GM10248 (cell line): Measurements from ENCODE around the gene TBX2.
"Not testable (repeated sequence)": the region's sequence is repeated elsewhere in the genome, so short reads cannot be mapped to it uniquely, and the experiment has no call there.

ENCODE experiments used
- CTCF ChIA-PET: fragments of 300-600 bp; sonication (Branson Sonifier 250); formaldehyde crosslinking; extraction: SDS; loops from one replicate; lab custom pipeline; 2021; ENCODE audit warnings: antibody characterized with exemption; lab: Yijun Ruan, JAX
- POLR2A ChIA-PET: fragments of 350-650 bp; sonication (Branson Sonifier 250); formaldehyde crosslinking; extraction: SDS; loops from one replicate; lab custom pipeline; 2020; ENCODE audit warnings: antibody characterized with exemption; lab: Yijun Ruan, JAX
- DNase-seq: peaks from one replicate; pipeline ENCODE4 v3.0.0; 2012; ENCODE audit errors: extremely low spot score
- TF ChIP-seq, protein P1 (sequence below): IDR thresholded peaks from 2 replicates; pipeline ENCODE4 v1.5.1; 2012; ENCODE audit warnings: mild to moderate bottlenecking, low read depth; ENCODE audit errors: extremely low read depth, missing control alignments, control extremely low read depth

Gene TBX2

DNA sequence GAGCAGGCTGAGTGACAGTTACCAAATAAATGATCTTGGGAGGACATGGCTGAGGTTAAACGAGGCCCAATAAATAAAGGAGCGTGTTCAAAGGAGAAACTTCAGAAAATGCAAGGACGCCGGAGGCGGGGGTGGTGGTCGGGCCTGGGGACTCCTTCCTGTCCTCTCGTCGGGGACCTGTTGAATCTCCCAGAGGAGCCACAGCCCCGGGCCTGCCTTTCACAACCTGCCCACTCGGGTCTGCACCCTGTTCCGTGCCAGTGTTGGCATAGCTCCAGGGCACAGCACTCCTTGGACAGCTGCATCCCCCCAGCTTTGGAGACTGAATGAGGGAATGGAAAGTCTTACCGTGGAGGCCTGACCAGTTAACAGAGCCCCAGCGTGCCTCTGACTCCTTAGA, 44.4 kb downstream of the TBX2 start:
- ChIA-PET CTCF (interaction anchor here (1.1 kb wide), 1 partner anchor 24 kb away, joined by 3 read pairs; no protein-coding TSS in a partner anchor), POLR2A (no interaction called here)
- no peak for DNase-seq
- TF ChIP-seq, protein P1, sequence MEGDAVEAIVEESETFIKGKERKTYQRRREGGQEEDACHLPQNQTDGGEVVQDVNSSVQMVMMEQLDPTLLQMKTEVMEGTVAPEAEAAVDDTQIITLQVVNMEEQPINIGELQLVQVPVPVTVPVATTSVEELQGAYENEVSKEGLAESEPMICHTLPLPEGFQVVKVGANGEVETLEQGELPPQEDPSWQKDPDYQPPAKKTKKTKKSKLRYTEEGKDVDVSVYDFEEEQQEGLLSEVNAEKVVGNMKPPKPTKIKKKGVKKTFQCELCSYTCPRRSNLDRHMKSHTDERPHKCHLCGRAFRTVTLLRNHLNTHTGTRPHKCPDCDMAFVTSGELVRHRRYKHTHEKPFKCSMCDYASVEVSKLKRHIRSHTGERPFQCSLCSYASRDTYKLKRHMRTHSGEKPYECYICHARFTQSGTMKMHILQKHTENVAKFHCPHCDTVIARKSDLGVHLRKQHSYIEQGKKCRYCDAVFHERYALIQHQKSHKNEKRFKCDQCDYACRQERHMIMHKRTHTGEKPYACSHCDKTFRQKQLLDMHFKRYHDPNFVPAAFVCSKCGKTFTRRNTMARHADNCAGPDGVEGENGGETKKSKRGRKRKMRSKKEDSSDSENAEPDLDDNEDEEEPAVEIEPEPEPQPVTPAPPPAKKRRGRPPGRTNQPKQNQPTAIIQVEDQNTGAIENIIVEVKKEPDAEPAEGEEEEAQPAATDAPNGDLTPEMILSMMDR, result no peak

DNA sequence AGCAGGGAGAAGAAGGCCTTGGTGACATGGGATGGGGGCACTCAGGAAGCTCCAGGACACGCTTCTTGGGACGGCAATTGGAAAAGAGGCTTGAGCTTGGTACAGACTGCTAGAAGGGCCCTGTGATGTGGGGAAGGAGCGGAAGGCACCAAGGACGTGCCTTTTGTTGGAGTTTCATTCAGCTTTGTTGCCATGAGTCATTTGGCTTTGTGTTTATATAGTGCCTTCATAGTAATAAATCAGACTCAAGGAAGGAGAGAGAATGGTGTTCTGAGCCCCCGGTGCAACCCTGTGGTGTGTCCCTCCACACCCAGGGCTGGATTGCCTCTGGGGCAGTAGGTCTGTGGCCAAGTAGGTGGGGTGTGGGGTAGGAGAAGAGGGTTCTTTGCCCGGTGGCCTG, 45.2 kb downstream of the TBX2 start:
- CTCF ChIA-PET, result no interaction called here
- POLR2A ChIA-PET, result no interaction called here
- DNase-seq, result no peak
- TF ChIP-seq, protein P1, result no peak

DNA sequence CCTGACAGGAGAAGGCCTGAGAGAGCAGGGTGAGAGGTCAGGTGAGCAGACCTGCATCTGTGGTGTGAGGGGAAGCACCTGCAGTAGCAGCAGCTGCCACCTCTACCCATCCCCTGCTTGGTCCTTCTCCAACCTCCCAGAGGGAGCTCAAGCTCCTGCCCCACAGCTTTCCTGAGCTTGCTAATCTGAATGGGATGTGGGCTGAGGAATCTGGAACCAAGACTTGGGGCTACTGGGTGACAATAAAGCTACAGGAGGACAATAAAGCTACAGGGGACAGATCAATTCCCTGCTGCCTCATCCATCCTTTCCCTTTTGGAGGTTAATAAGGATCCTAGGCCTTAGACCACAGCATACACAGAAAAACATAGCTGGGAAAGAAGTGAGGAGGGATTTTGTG, 47.7 kb downstream of the TBX2 start:
- ChIA-PET POLR2A (no interaction called here), CTCF (interaction anchor here (1.2 to 1.4 kb wide), 2 partner anchors 21 to 22 kb away, joined by 3 read pairs; no protein-coding TSS in a partner anchor)
- DNase-seq, result no peak
- TF ChIP-seq, protein P1, result no peak

DNA sequence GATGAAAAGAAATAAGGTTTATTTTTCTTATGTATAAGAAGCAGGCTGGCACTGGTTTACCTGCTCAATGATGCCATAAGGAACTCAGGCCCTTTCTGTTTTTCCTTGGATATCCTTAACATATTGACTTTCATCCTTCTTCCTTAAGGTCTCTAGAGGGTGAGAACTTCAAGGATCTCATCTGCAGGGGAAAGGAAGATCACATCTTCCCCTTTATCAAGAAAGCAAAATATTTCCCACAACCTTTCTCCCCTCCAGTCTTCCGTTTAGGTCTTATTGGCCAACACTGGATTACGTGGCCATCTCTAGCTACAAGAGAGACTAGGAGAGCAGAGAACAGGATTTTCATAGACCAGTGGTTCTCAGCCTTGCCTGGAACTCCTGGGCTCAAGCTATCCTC, 48.4 kb downstream of the TBX2 start:
- POLR2A ChIA-PET, result no interaction called here
- CTCF ChIA-PET, result interaction anchor here (1.2 to 1.4 kb wide), 3 partner anchors 20 to 39 kb away, joined by 3 read pairs; no protein-coding TSS in a partner anchor
- no peak for DNase-seq
- TF ChIP-seq, protein P1, result no peak

DNA sequence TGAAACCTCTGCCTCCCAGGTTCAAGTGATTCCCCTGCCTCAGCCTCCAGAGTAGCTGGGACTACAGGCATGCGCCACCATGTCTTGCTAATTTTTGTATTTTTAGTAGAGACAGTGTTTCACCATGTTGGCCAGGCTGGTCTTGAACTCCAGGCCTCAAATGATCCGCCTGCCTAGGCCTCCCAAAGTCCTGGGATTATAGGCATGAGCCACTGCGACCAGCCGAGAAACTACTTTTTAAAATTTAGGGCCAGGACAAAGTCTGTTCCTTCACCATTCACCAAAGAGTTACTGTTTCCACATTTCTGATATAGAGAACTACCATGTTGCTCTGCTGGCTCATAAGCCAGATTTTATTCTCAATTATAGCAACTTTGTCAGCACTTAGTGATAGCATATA, 49.5 kb downstream of the TBX2 start:
- CTCF ChIA-PET, result interaction anchor here (1.0 kb wide), 1 partner anchor 19 kb away, joined by 3 read pairs; no protein-coding TSS in a partner anchor
- DNase-seq, POLR2A ChIA-PET: not testable (repeated sequence)

DNA sequence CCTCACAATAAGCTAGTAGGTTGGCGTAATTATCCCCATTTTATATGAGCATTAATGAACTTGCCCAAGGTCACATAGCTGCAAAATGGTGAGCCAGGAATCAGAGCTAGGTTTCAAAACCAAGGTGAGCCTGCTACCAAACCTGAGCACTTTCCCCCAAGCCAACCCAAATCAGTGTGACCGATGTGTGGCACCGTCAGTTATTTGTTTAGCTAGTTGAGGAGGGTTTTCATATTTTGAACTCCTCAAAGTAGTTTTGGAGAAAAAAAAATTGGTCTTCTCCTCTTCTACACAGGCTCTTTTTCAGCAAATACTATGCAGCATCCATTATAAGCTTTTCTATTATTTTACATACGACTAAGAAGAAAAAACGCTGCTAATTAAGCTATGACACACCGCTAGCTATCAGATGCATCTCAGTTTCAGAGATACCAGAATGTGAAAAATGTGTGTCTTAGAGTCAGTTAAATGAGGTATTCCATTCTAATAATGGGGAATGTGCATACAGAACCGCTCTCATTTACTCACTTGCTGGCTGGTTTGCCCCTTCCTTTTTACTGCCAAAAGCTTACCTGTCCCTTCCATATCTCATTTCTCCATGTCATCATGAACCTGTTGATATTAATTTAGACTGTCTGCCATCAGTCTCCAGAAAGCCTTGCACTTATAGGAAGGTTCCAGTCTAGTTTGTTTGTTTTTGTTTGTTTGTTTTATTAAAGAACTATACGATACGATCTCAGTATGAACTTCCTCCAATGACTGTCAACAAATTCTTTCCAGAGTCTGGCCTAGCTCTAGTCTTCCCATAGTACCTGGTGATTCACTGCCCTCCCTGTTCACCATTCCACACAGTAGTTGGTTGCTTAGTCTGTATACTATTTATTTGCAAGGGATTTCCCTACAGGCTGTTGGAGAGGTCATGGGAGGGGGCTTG, 50.3 kb downstream of the TBX2 start:
- DNase-seq, result no peak
- POLR2A ChIA-PET, result no interaction called here
- CTCF ChIA-PET, result interaction anchor here (1.0 kb wide), 1 partner anchor 18 kb away, joined by 3 read pairs; no protein-coding TSS in a partner anchor
- TF ChIP-seq, protein P1, result no peak

DNA sequence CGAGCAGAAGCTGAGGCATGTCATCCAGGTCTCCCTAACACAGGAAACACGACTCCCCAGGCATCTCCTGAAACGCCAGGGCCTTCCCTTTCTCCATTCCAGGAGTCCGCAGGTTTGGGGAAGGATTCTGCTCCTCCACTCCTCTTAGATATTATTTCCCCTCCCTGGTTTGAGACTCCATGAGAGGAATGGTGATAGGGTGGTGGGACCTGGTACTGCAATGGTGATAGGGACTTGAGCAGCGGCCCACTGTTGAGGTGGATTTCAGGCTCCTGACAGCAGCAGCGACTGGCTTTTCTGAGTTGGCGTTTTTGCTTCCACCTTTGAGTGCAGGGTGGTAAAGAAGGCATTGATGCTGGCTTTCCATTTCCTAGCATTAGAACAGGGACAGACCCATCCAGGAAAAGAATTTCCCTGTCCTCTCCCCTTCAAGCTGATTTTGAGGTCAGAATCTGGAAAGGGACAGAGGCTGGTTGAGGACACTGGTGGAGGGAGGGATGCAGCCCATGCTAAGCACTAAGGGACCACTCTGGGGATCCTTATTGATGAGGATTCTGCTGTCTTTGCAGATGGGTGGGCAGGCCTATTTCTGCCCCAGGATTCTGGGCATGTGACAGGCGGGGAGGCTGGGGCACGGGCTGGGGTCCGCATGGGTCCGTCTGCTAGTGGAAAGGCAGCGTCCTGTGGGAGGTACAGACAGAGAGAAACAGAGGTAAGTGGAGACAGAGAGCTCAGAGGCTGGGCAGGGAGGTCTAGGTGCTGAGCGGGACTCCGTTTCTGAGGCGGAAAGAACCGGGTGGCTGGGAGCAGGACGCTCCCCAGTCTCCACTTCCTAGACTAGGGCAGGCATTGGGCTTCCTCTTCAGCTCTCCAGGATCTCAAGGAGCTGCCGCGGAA, 51.2 kb downstream of the TBX2 start:
- TF ChIP-seq, protein P1, result no peak
- CTCF ChIA-PET, result no interaction called here
- POLR2A ChIA-PET, result no interaction called here
- DNase-seq, result no peak
